DND-41 (cell line): ENCODE results near the gene ITPR2.

Source experiments
- ATAC-seq: fragments of 200-7000 bp; cut with Tn5 transposase; 3 replicates; pipeline ENCODE4 v1.9.1; 2021; ENCODE audit warnings: low read depth; ENCODE audit not compliant: insufficient read depth
- DNase-seq: peaks from one replicate; pipeline ENCODE4 v3.0.0-alpha.2; 2020
- H2AFZ ChIP-seq: 2 replicates; pipeline ENCODE4 v1.6.0; 2012; ENCODE audit warnings: low read depth, low read length
- H3K27ac ChIP-seq: 2 replicates; pipeline ENCODE4 v1.5.1; 2012; ENCODE audit warnings: low read length, inconsistent platforms
- H3K27me3 ChIP-seq: fragments of 200-600 bp; sonication (generic); 2 replicates; pipeline ENCODE4 v1.6.0; 2012; ENCODE audit warnings: low read length, mild to moderate bottlenecking, inconsistent platforms; ENCODE audit not compliant: insufficient read depth, poor library complexity
- H3K36me3 ChIP-seq: 2 replicates; pipeline ENCODE4 v1.5.1; 2012; ENCODE audit warnings: low read length, inconsistent platforms; ENCODE audit not compliant: insufficient read depth
- H3K4me1 ChIP-seq: 2 replicates; pipeline ENCODE4 v1.5.1; 2012; ENCODE audit warnings: mild to moderate bottlenecking, low read length; ENCODE audit not compliant: insufficient read depth
- H3K4me2 ChIP-seq: 2 replicates; pipeline ENCODE4 v1.6.0; 2012; ENCODE audit warnings: mild to moderate bottlenecking, moderate library complexity, low read length, inconsistent platforms; ENCODE audit not compliant: insufficient read depth
- H3K4me3 ChIP-seq, 2 experiments: fragments of 200-600 bp in 1 of 2; shearing (Covaris generic) in 1 of 2; 2 replicates each; pipeline ENCODE4 v1.5.1; 2012 to 2016; ENCODE audit warnings: inconsistent platforms in 2 of 2, low read length in 2 of 2, mild to moderate bottlenecking in 2 of 2, low read depth in 1 of 2, moderate library complexity in 1 of 2
- H3K79me2 ChIP-seq: 2 replicates; pipeline ENCODE4 v1.6.0; 2012; ENCODE audit warnings: low read length, inconsistent platforms; ENCODE audit not compliant: insufficient read depth
- H3K9ac ChIP-seq: 2 replicates; pipeline ENCODE4 v1.6.0; 2012; ENCODE audit warnings: low read depth, mild to moderate bottlenecking, inconsistent platforms, low read length, moderate library complexity
- H3K9me3 ChIP-seq: 2 replicates; pipeline ENCODE4 v1.5.1; 2012; ENCODE audit warnings: low read length, moderate library complexity, mild to moderate bottlenecking, inconsistent platforms; ENCODE audit not compliant: insufficient read depth, severe bottlenecking
- H4K20me1 ChIP-seq: 2 replicates; pipeline ENCODE4 v1.6.0; 2012; ENCODE audit warnings: low read length; ENCODE audit not compliant: insufficient read depth
- CTCF ChIP-seq: IDR thresholded peaks from 2 replicates; pipeline ENCODE4 v1.5.1; 2012; ENCODE audit warnings: borderline replicate concordance, low read length, moderate library complexity, mild to moderate bottlenecking; ENCODE audit not compliant: poor library complexity, severe bottlenecking; ENCODE audit errors: extremely low read depth
- EZH2 ChIP-seq: IDR thresholded peaks from 3 replicates; pipeline ENCODE4 v1.6.1; 2012; ENCODE audit warnings: borderline replicate concordance, low read depth, mild to moderate bottlenecking, moderate library complexity, low read length, inconsistent platforms; ENCODE audit not compliant: severe bottlenecking

The ITPR2 gene

DNA sequence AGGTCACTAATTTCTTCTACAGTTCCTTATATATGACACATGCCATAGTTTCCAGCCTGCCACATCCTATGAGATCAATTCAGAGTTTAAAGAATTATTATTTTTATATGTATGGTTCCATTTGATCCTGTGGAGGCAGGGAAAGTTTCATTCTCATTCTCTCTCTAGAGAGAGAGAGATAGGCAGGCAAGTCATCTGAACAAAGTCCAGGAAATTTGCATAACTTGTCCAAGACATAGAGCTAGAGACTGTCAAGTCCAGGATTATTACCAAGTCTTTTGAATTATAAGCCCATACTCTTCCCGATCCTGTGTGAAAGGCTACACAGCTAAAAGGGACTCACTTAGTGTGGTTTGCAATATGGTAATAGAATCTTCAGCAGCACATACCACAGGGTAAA is 422.3 kb downstream of the ITPR2 start:
- Histone ChIP-seq H3K27me3 (no peaks in the 10 kb centered on the region), H3K36me3 (peaks cover 34% of the 10 kb centered on the region; the same call in 1 of the 2 replicates), H3K79me2 (no peaks in the 10 kb centered on the region), H3K4me1 (no peaks in the 10 kb centered on the region), H3K4me3 (no peak overlapping the region), H4K20me1 (no peaks in the 10 kb centered on the region), H3K9ac (no peak overlapping the region), H3K9me3 (no peaks in the 10 kb centered on the region), H2AFZ (no peak overlapping the region), H3K27ac (no peak overlapping the region), H3K4me2 (no peak overlapping the region)
- ATAC-seq (no peak), DNase-seq (no peak)
- no peak for TF ChIP-seq EZH2
- no peak for TF ChIP-seq CTCF

GRCh38 chr12:26406813-26407212 is 426.2 kb downstream of the ITPR2 start:
- Histone ChIP-seq H3K79me2 (no peaks in the 10 kb centered on the region), H3K27ac (no peak overlapping the region), H3K36me3 (peaks cover 23% of the 10 kb centered on the region; the same call in 1 of the 2 replicates), H4K20me1 (no peaks in the 10 kb centered on the region), H3K27me3 (no peaks in the 10 kb centered on the region), H3K9me3 (no peaks in the 10 kb centered on the region), H2AFZ (no peak overlapping the region), H3K4me3 (no peak overlapping the region), H3K4me2 (no peak overlapping the region), H3K4me1 (no peaks in the 10 kb centered on the region), H3K9ac (no peak overlapping the region)
- DNase-seq = no peak
- TF ChIP-seq CTCF (no peak), EZH2 (no peak)
- no peak for ATAC-seq

- no peak overlapping the region for H3K27ac ChIP-seq
- H3K36me3 ChIP-seq = peaks cover 21% of the 10 kb centered on the region; the same call in 1 of the 2 replicates
- H3K9ac ChIP-seq = no peak overlapping the region
- no peaks in the 10 kb centered on the region for H3K79me2 ChIP-seq
- H3K9me3 ChIP-seq = no peaks in the 10 kb centered on the region
- no peaks in the 10 kb centered on the region for H4K20me1 ChIP-seq
- TF ChIP-seq CTCF = no peak
- no peaks in the 10 kb centered on the region for H3K4me1 ChIP-seq
- H3K4me2 ChIP-seq = no peak overlapping the region
- no peaks in the 10 kb centered on the region for H3K27me3 ChIP-seq
- ATAC-seq (no peak), DNase-seq (no peak)
- no peak overlapping the region for H2AFZ ChIP-seq
- H3K4me3 ChIP-seq = no peak overlapping the region
Measured at GRCh38 chr12:26406391-26406790, 426.6 kb downstream of the ITPR2 start.

DNA sequence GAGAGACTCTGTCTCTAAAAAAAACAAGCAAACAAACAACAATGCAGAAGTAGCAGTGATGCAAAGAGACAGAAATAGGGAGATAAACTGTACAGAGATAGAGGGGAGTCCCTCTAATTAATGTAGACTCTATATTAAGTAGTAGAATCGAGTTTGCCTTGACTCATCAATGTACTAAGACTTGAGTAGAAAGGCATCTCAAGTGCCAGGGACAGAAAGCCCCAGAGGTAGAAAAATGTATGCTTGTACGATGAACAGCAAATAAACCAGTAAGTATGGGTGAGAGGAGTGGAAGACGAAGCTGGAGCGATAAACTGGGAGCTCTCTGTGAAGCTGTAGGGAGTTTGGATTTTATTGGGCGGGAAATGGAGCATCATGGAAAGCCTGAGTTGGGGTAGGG is 429.4 kb downstream of the ITPR2 start:
- H3K9ac ChIP-seq = no peak overlapping the region
- no peaks in the 10 kb centered on the region for H3K27me3 ChIP-seq
- H3K4me3 ChIP-seq = no peak overlapping the region
- H3K4me2 ChIP-seq = no peak overlapping the region
- no peaks in the 10 kb centered on the region for H3K79me2 ChIP-seq
- H3K36me3 ChIP-seq = peaks cover 14% of the 10 kb centered on the region
- H3K4me1 ChIP-seq = no peaks in the 10 kb centered on the region
- no peaks in the 10 kb centered on the region for H4K20me1 ChIP-seq
- H2AFZ ChIP-seq = no peak overlapping the region
- DNase-seq = no peak
- TF ChIP-seq EZH2 (no peak), CTCF (no peak)
- ATAC-seq = no peak
- no peaks in the 10 kb centered on the region for H3K9me3 ChIP-seq
- H3K27ac ChIP-seq = no peak overlapping the region
